Body of pancreas (tissue), 4 donors: ENCODE measurements around the gene RAB20. TPM values are rescaled to one million over a fixed set of nuclear protein-coding genes. Genes with fewer than 3 reads are reported as not detected.

ENCODE experiments used
- ATAC-seq: fragments of 150-250 bp; one replicate; pipeline ENCODE4 v1.9.1; 2016
- DNase-seq, 4 donors: peaks; one replicate each; pipeline ENCODE4 v3.0.0-alpha.2; 2019
- H3K27ac ChIP-seq, 4 donors: fragments of 200-600 bp; sonication (generic); 1 replicate in 3 of 4; 2 replicates in 1 of 4; pipeline versions ENCODE4 v1.5.1 to v1.6.1; 2016 to 2019; ENCODE audit warnings: mild to moderate bottlenecking in 1 of 4, mixed read lengths in 1 of 4, moderate library complexity in 1 of 4
- H3K27me3 ChIP-seq, 2 donors: fragments of 200-600 bp; sonication (generic); one replicate each; pipeline ENCODE4 v1.6.0; 2016; ENCODE audit warnings: mild to moderate bottlenecking in 1 of 2
- H3K36me3 ChIP-seq, 2 donors: fragments of 200-600 bp; sonication (generic); replicated peaks in 1 of 2; 2 replicates each; pipeline ENCODE4 v1.5.1; 2016; ENCODE audit warnings: low read depth in 2 of 2; ENCODE audit not compliant: insufficient read depth in 1 of 2
- H3K4me1 ChIP-seq: fragments of 200-600 bp; sonication (generic); one replicate; pipeline ENCODE4 v1.6.0; 2016
- H3K4me3 ChIP-seq, 2 donors: fragments of 200-600 bp; sonication (generic); 1 replicate in 1 of 2; 2 replicates in 1 of 2; pipeline ENCODE4 v1.5.1; 2016 to 2019
- H3K9me3 ChIP-seq, 3 donors: fragments of 200-600 bp; sonication (generic); 1 replicate in 2 of 3; 2 replicates in 1 of 3; pipeline ENCODE4 v1.5.1; 2016
- POLR2A ChIP-seq, 3 donors: fragments of 450-650 bp; IDR thresholded peaks; one replicate each; pipeline ENCODE4 v1.6.1; 2016; ENCODE audit warnings: antibody characterized with exemption in 3 of 3, mild to moderate bottlenecking in 2 of 3
- WGBS, 2 donors: methylation state at CpG; one replicate each; pipeline ENCODE4 v1.1.5; 2017; 5-methylcytosine and 5-hydroxymethylcytosine counted together
- intact Hi-C: fragments of 100-400 bp; cut with DNase I; formaldehyde crosslinking; loops from one replicate; pipeline ENCODE4 v1.15.1; 2023
- total RNA-seq, 2 donors: library from RNA; depleted of rRNA; stranded (reverse); fragments of >200 nt; gene quantifications; one replicate each; pipeline ENCODE4 v1.1.0, GENCODE V29; 2016
- TF ChIP-seq, protein P1 (sequence below), 7 experiments: fragments of 450-650 bp in 4 of 7; fragments of 200-600 bp in 3 of 7; sonication (generic) in 3 of 7; IDR thresholded peaks; one replicate each; pipeline ENCODE4 v1.5.1; 2016 to 2019; ENCODE audit warnings: antibody characterized with exemption in 7 of 7

RAB20 gene
- total RNA-seq, 2 donors from 2014 or later = 23.1 to 35.5 TPM

GRCh38 chr13:110562036-110562597 lies 595 bp upstream of the RAB20 start:
- no peaks in the 10 kb centered on the region for H3K36me3 ChIP-seq
- H3K27ac ChIP-seq = peak overlapping the region; percentile 89 to 98 (median 94)
- 8 to 12% methylated on average over 24 of the region's 24 CpGs for WGBS, 2 donors
- ATAC-seq (peak; percentile 6), DNase-seq (no peak)
- no peaks in the 10 kb centered on the region for H3K27me3 ChIP-seq
- H3K4me3 ChIP-seq = peak overlapping the region; percentile 44 to 48
- no peak for TF ChIP-seq POLR2A (IDR thresholded peaks at IDR 0.05)
- TF ChIP-seq, protein P1, sequence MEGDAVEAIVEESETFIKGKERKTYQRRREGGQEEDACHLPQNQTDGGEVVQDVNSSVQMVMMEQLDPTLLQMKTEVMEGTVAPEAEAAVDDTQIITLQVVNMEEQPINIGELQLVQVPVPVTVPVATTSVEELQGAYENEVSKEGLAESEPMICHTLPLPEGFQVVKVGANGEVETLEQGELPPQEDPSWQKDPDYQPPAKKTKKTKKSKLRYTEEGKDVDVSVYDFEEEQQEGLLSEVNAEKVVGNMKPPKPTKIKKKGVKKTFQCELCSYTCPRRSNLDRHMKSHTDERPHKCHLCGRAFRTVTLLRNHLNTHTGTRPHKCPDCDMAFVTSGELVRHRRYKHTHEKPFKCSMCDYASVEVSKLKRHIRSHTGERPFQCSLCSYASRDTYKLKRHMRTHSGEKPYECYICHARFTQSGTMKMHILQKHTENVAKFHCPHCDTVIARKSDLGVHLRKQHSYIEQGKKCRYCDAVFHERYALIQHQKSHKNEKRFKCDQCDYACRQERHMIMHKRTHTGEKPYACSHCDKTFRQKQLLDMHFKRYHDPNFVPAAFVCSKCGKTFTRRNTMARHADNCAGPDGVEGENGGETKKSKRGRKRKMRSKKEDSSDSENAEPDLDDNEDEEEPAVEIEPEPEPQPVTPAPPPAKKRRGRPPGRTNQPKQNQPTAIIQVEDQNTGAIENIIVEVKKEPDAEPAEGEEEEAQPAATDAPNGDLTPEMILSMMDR (IDR thresholded peaks at IDR 0.05) = no peak
- H3K4me1 ChIP-seq = peaks cover 60% of the 10 kb centered on the region
- no peaks in the 10 kb centered on the region for H3K9me3 ChIP-seq
- intact Hi-C loops = no loop called here

DNA sequence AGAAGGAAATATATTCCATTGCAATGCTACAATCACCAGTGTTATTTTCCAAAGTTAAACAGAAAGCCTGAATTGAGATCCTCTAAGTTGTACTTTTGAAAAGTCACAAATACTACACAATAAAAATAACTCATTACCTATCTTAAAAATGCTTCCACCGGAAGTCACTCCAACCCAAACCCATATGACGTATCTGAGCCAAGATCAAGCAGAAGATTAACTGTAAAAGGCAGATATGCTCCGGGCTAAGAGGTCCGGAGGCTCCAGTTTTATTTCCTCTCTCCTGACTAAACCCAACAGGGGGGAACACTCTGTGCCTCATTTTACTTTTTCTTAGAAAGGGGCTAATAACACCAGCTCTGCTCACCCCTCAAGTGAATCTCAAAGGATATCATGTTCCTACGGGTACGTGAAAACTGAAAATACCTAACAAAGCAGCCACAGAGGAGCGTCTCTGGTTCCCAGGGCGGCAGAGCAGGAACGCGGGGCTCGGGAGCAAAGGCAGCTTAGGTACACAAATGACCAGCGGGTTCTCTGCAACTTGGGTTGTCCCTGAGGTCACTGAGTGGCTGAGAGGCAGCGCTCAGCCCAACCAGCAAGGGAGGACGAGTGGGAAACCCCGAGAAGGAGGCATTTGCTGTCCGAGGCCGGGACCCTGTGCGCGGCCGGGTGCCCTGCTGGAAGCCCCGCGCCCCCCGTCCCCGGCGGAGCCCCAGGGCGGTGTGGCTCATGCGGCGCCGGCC lies 750 bp downstream of the RAB20 start:
- peak; percentile 68 to 80 (median 78) for TF ChIP-seq POLR2A (IDR thresholded peaks at IDR 0.05)
- TF ChIP-seq, protein P1 (IDR thresholded peaks at IDR 0.05) = no peak
- Histone ChIP-seq H3K4me3 (peak overlapping the region; percentile 52 to 80), H3K27me3 (no peaks in the 10 kb centered on the region), H3K9me3 (no peaks in the 10 kb centered on the region), H3K27ac (peak overlapping the region; percentile 89 to 98 (median 94)), H3K4me1 (peaks cover 73% of the 10 kb centered on the region), H3K36me3 (no peaks in the 10 kb centered on the region)
- intact Hi-C loops = no loop called here
- DNase-seq = peak; percentile 69 to 78 (median 76)
- ATAC-seq = peak; percentile 49
- 0% methylated on average over 13 to 29 of the region's 29 CpGs for WGBS, 2 donors

DNA sequence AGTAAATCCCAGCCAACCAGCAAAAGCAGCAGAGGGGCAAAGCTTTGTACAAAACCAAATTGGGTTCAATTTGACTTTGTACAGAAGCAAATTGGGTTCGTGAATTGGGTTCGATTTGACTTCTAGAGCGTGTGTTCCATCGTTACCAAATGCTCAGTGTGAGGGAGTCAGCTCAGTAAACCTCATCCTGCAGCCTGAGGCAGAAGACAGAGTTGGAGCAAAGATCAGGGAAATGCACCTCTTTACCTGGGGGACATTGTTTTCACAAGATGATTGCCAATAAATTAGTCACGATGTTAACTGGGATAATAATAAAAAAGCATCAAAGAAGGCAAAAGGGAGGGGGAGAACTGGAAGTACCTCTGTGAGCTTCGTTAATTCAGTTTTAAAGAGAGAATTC lies 1.5 kb downstream of the RAB20 start:
- Histone ChIP-seq H3K9me3 (no peaks in the 10 kb centered on the region), H3K27ac (peak overlapping the region; percentile 89 to 98 (median 94)), H3K4me3 (peak overlapping the region in 1 of 2 donors; percentile 7), H3K27me3 (no peaks in the 10 kb centered on the region), H3K4me1 (peaks cover 77% of the 10 kb centered on the region), H3K36me3 (no peaks in the 10 kb centered on the region)
- TF ChIP-seq, protein P1 (IDR thresholded peaks at IDR 0.05) = no peak
- no peak for TF ChIP-seq POLR2A (IDR thresholded peaks at IDR 0.05)
- 11 to 13% methylated on average over 6 of the region's 6 CpGs for WGBS, 2 donors
- DNase-seq (no peak), ATAC-seq (no peak)
- intact Hi-C loops = no loop called here

- no peaks in the 10 kb centered on the region for H3K27me3 ChIP-seq
- TF ChIP-seq POLR2A (IDR thresholded peaks at IDR 0.05) = peak in 2 of 3 donors; percentile 54 to 61
- TF ChIP-seq, protein P1 (IDR thresholded peaks at IDR 0.05) = peak in 4 of 7 experiments; percentile 12 to 29 (median 25)
- intact Hi-C loops = no loop called here
- no peaks in the 10 kb centered on the region for H3K9me3 ChIP-seq
- ATAC-seq (peak; percentile 28), DNase-seq (peak; percentile 77 to 88 (median 84))
- H3K4me1 ChIP-seq = peaks cover 77% of the 10 kb centered on the region
- H3K4me3 ChIP-seq = peak overlapping the region in 1 of 2 donors; percentile 7
- H3K27ac ChIP-seq = peak overlapping the region; percentile 89 to 98 (median 94)
- H3K36me3 ChIP-seq = no peaks in the 10 kb centered on the region
- WGBS, 2 donors = 8 to 16% methylated on average over 10 to 15 of the region's 15 CpGs
Measured at GRCh38 chr13:110559429-110559943, 2.0 kb downstream of the RAB20 start.
